IPS-11a (cell line): Measurements from ENCODE around the gene FAM163A.
"Not testable (repeated sequence)": the region's sequence is repeated elsewhere in the genome, so short reads cannot be mapped to it uniquely, and the experiment has no call there.

Experiments used
- H3K4me3 ChIP-seq: one replicate; pipeline ENCODE4 v1.5.1; 2013; ENCODE audit warnings: low read depth, low read length, control low read depth

Gene FAM163A

DNA sequence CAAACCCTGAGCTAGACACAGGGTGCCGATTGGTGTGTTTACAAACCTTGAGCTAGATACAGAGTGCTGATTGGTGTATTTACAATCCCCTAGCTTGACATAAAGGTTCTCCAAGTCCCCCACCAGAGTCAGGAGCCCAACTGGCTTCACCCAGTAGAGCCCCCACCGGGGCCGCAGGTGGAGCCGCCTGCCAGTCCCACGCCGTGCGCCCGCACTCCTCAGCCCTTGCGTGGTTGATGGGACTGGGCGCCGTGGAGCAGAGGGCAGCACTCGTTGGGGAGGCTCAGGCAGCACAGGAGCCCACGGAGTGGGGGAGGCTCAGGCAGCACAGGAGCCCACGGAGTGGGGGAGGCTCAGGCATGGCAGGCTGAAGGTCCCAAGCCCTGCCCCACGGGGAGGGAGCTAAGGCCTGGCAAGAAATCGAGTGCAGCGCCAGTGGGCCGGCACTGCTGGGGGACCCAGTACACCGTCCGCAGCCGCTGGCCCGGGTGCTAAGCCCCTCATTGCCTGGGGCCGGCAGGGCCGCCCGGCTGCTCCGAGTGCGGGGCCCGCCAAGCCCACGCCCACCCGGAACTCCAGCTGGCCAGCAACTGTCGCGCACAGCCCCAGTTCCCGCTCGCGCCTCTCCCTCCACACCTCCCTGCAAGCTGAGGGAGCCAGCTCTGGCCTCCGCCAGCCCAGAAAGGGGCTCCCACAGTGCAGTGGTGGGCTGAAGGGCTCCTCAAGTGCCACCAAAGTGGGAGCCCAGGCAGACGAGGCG lies 93.8 kb downstream of the FAM163A start:
- H3K4me3 ChIP-seq = not testable (repeated sequence)

GRCh38 chr1:179840107-179840506 lies 97.0 kb downstream of the FAM163A start:
- H3K4me3 ChIP-seq = no peak overlapping the region

DNA sequence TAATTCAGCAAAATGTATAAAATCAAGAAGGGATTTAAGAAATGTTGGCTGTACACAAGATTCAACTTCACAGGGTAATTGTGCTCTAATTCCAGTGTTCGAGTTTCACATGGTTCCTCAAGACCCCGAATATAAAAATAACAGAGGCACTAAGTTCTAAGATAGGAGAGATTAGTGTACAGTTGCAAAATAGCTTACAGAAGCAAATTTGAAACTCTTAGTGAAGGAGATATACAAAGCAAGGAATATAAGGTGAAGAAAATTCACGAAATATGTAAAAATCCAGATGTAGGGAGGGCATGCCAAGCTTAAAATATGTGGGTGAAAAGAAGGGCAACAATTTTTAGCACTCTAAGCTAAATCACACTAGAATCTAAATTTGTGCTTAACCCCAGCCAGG lies 105.1 kb downstream of the FAM163A start:
- H3K4me3 ChIP-seq = no peak overlapping the region

DNA sequence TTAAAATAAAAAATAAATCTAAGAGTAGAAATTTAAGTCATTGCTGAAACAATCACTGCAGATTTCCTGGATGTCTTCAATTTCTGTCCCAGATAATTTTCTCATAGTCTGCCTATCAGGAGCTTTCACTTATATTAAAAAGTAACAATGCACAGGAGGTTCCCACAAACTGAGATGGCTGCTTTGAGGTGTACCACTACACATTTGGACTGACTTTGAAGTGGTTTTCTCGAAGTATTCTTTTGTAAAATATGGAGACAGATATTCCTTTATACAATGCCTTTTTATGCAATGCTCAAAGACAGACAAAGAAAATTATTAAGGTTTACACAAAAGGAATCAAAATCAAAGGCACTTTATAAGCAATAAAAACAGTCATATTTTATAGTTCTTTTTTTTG lies 110.0 kb downstream of the FAM163A start:
- H3K4me3 ChIP-seq = no peak overlapping the region

GRCh38 chr1:179855831-179856230 lies 112.7 kb downstream of the FAM163A start:
- H3K4me3 ChIP-seq = not testable (repeated sequence)

DNA sequence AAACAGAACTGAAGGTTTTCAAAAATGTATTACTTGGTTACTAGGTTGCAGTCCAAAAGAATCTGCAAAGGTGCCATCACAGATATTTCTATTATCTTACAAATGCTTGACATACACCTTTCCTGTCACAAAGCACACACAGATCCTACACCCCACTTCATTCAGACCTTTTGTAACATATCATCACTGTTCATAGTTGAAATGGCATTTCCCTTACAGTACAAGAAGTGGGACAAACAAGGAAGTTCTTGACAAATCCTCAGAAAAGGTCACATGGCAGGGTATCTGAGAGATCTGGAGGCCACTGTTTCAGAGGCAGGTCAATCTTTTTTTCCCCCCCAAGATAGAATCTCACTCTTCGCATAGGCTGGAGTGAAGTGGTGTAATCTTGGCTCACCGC lies 113.2 kb downstream of the FAM163A start:
- H3K4me3 ChIP-seq = no peak overlapping the region

GRCh38 chr1:179857009-179857408 lies 113.9 kb downstream of the FAM163A start:
- no peak overlapping the region for H3K4me3 ChIP-seq

DNA sequence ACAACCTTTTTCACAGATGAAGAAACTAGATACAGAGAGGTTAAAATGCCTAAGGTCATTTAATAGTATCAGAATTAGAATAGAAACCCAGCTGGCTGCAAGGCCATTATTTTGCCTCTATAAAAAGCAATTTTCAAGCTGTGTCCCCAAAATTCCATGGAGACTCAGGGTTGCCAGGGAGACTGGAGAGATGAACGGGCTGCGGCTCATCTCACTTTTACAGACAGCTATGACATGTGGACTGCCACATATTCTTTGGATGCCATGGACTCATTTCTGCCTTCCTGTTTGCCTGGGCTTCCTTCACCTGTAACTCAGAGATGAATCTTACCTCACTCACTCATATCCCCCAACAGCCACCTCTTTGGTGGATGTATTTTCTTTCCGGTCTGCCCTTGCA lies 117.6 kb downstream of the FAM163A start:
- H3K4me3 ChIP-seq = no peak overlapping the region

GRCh38 chr1:179865377-179865776 lies 122.3 kb downstream of the FAM163A start:
- H3K4me3 ChIP-seq = no peak overlapping the region
